Astrocyte (in vitro differentiated cells and primary cell): ENCODE data around the gene IFNAR1.

ENCODE experiments used
- CTCF ChIP-seq: IDR thresholded peaks from 2 replicates; pipeline ENCODE4 v1.5.1; 2011; ENCODE audit warnings: low read depth, mild to moderate bottlenecking, inconsistent platforms, low read length, moderate library complexity; ENCODE audit not compliant: insufficient read depth
- EZH2 ChIP-seq: IDR thresholded peaks from 2 replicates; pipeline ENCODE4 v1.6.1; 2012; ENCODE audit warnings: mild to moderate bottlenecking, low read length, inconsistent platforms; ENCODE audit not compliant: insufficient read depth

- TF ChIP-seq CTCF: no peak
- no peak for TF ChIP-seq EZH2
Measured at GRCh38 chr21:33302055-33302454, 22.7 kb upstream of the IFNAR1 start.
